ENCODE data around the gene RBM42.
A peak's percentile ranks its signal among the peaks of the same experiment; 100 is the strongest.

The RBM42 gene

GRCh38 chr19:35642312-35642711 lies 13.5 kb downstream of the RBM42 start:
- TF ChIP-seq CTCF (IDR thresholded peaks at IDR 0.05; ENCODE audit: extremely low read depth, insufficient read depth, missing control alignments), result no peak
- in situ Hi-C loops (cut with MboI; ENCODE audit: low pct_unique_long_range_greater_than_20kb, low sequenced_read_pairs, unreplicated experiment), result no loop called here
- DNase-seq (ENCODE audit: low spot score), result no peak

- TF ChIP-seq CTCF (IDR thresholded peaks at IDR 0.05; ENCODE audit: extremely low read depth, insufficient read depth, missing control alignments), result no peak
- in situ Hi-C loops (cut with MboI; ENCODE audit: low pct_unique_long_range_greater_than_20kb, low sequenced_read_pairs, unreplicated experiment), result no loop called here
- DNase-seq (ENCODE audit: low spot score), result no peak
Observed at GRCh38 chr19:35642798-35643254, 14.0 kb downstream of the RBM42 start.

- in situ Hi-C loops (cut with MboI; ENCODE audit: low pct_unique_long_range_greater_than_20kb, low sequenced_read_pairs, unreplicated experiment), result no loop called here
- DNase-seq (ENCODE audit: low spot score), result peak; percentile 91
- peak; percentile 28 for TF ChIP-seq CTCF (IDR thresholded peaks at IDR 0.05; ENCODE audit: extremely low read depth, insufficient read depth, missing control alignments)
Observed at GRCh38 chr19:35643255-35644205, 14.7 kb downstream of the RBM42 start.

- in situ Hi-C loops (cut with MboI; ENCODE audit: low pct_unique_long_range_greater_than_20kb, low sequenced_read_pairs, unreplicated experiment), result no loop called here
- peak; percentile 97 for DNase-seq (ENCODE audit: low spot score)
- TF ChIP-seq CTCF (IDR thresholded peaks at IDR 0.05; ENCODE audit: extremely low read depth, insufficient read depth, missing control alignments), result no peak
Observed at GRCh38 chr19:35644206-35644986, 15.6 kb downstream of the RBM42 start.

GRCh38 chr19:35644987-35645679 lies 16.3 kb downstream of the RBM42 start:
- in situ Hi-C loops (cut with MboI; ENCODE audit: low pct_unique_long_range_greater_than_20kb, low sequenced_read_pairs, unreplicated experiment), result no loop called here
- no peak for TF ChIP-seq CTCF (IDR thresholded peaks at IDR 0.05; ENCODE audit: extremely low read depth, insufficient read depth, missing control alignments)
- DNase-seq (ENCODE audit: low spot score), result peak; percentile 65

Measured in GM13977 (cell line).